Tibial nerve (tissue), 4 donors: Measurements from ENCODE around the gene MAML3. TPM values are rescaled to one million over a fixed set of nuclear protein-coding genes. Genes with fewer than 3 reads are reported as not detected.

Experiments
- DNase-seq, 2 donors: peaks; one replicate each; pipeline ENCODE4 v3.0.0-alpha.2; 2019; ENCODE audit warnings: low spot score in 2 of 2
- H3K27ac ChIP-seq, 4 donors: fragments of 200-600 bp; sonication (generic) in 3 of 4; one replicate each; pipeline ENCODE4 v1.5.1; 2017 to 2019; ENCODE audit warnings: mild to moderate bottlenecking in 1 of 4
- H3K27me3 ChIP-seq, 2 donors: fragments of 200-600 bp; sonication (generic) in 1 of 2; one replicate each; pipeline versions ENCODE4 v1.5.1 to v1.6.0; 2017 to 2019
- H3K36me3 ChIP-seq, 3 donors: fragments of 200-600 bp; sonication (generic); one replicate each; pipeline ENCODE4 v1.5.1; 2018 to 2019
- H3K4me1 ChIP-seq, 4 donors: fragments of 200-600 bp; sonication (generic) in 3 of 4; one replicate each; pipeline ENCODE4 v1.5.1; 2017 to 2019
- H3K4me3 ChIP-seq, 4 donors: fragments of 200-600 bp; sonication (generic) in 3 of 4; one replicate each; pipeline ENCODE4 v1.5.1; 2017 to 2019; ENCODE audit warnings: mild to moderate bottlenecking in 1 of 4, moderate library complexity in 1 of 4
- H3K9me3 ChIP-seq, 4 donors: fragments of 200-600 bp; sonication (generic) in 3 of 4; one replicate each; pipeline ENCODE4 v1.5.1; 2017 to 2019
- CTCF ChIP-seq, 5 experiments: fragments of 200-600 bp in 3 of 5; fragments of 450-650 bp in 2 of 5; sonication (generic) in 3 of 5; IDR thresholded peaks; one replicate each; pipeline ENCODE4 v1.5.1; 2016 to 2019; ENCODE audit warnings: antibody characterized with exemption in 5 of 5, mild to moderate bottlenecking in 3 of 5, moderate library complexity in 2 of 5
- EP300 ChIP-seq, 2 donors: sonication (generic); formaldehyde crosslinking; IDR thresholded peaks; one replicate each; pipeline ENCODE4 v1.6.1; 2017; ENCODE audit warnings: antibody characterized with exemption in 2 of 2, mild to moderate bottlenecking in 1 of 2
- POLR2A ChIP-seq, 2 donors: fragments of 450-650 bp; IDR thresholded peaks; one replicate each; pipeline ENCODE4 v1.6.1; 2017; ENCODE audit warnings: antibody characterized with exemption in 2 of 2, mild to moderate bottlenecking in 2 of 2, moderate library complexity in 2 of 2
- WGBS, 2 donors: methylation state at CpG; one replicate each; pipeline ENCODE4 v1.1.5; 2018; 5-methylcytosine and 5-hydroxymethylcytosine counted together
- total RNA-seq, 4 donors: library from RNA; depleted of rRNA; stranded (reverse); fragments of >200 nt; gene quantifications; one replicate each; pipeline ENCODE4 v1.1.0, GENCODE V29; 2016

The MAML3 gene
- total RNA-seq, 4 donors from 2014 or later = 8.6 to 10.5 (median 9.4) TPM

GRCh38 chr4:139869810-139870209 is 284.2 kb downstream of the MAML3 start:
- H3K4me3 ChIP-seq = no peak overlapping the region
- DNase-seq = no peak
- no peak overlapping the region for H3K27ac ChIP-seq
- no peaks in the 10 kb centered on the region for H3K9me3 ChIP-seq
- TF ChIP-seq POLR2A (IDR thresholded peaks at IDR 0.05) = no peak
- no peak for TF ChIP-seq CTCF (IDR thresholded peaks at IDR 0.05)
- peaks cover 0 to 21% (median 0%) of the 10 kb centered on the region in 4 donors for H3K4me1 ChIP-seq
- WGBS, 2 donors = 87 to 92% methylated on average over 4 of the region's 4 CpGs
- no peaks in the 10 kb centered on the region for H3K36me3 ChIP-seq
- no peaks in the 10 kb centered on the region for H3K27me3 ChIP-seq

- no peak for TF ChIP-seq EP300 (IDR thresholded peaks at IDR 0.05)
- no peak for TF ChIP-seq POLR2A (IDR thresholded peaks at IDR 0.05)
- TF ChIP-seq CTCF (IDR thresholded peaks at IDR 0.05) = no peak
- WGBS, 2 donors = 41 to 53% methylated on average over 13 of the region's 13 CpGs
- Histone ChIP-seq H3K27ac (peak overlapping the region in 1 of 4 donors; percentile 61), H3K9me3 (no peaks in the 10 kb centered on the region), H3K27me3 (no peaks in the 10 kb centered on the region), H3K36me3 (no peaks in the 10 kb centered on the region), H3K4me3 (peak overlapping the region in 1 of 4 donors; percentile 15), H3K4me1 (peaks cover 0 to 18% (median 0%) of the 10 kb centered on the region in 4 donors)
- DNase-seq = no peak
Measured at GRCh38 chr4:139866276-139866962, 287.6 kb downstream of the MAML3 start.

- no peak overlapping the region for H3K27ac ChIP-seq
- H3K27me3 ChIP-seq = no peaks in the 10 kb centered on the region
- TF ChIP-seq EP300 (IDR thresholded peaks at IDR 0.05) = no peak
- TF ChIP-seq CTCF (IDR thresholded peaks at IDR 0.05) = no peak
- no peak for TF ChIP-seq POLR2A (IDR thresholded peaks at IDR 0.05)
- H3K36me3 ChIP-seq = no peaks in the 10 kb centered on the region
- no peak for DNase-seq
- no peak overlapping the region for H3K4me3 ChIP-seq
- no peaks in the 10 kb centered on the region for H3K9me3 ChIP-seq
- H3K4me1 ChIP-seq = peaks cover 0 to 18% (median 0%) of the 10 kb centered on the region in 4 donors
- 99 to 100% methylated on average over 5 of the region's 5 CpGs for WGBS, 2 donors
Measured at GRCh38 chr4:139865537-139865936, 288.4 kb downstream of the MAML3 start.

- H3K9me3 ChIP-seq = no peaks in the 10 kb centered on the region
- no peak for TF ChIP-seq POLR2A (IDR thresholded peaks at IDR 0.05)
- no peak for TF ChIP-seq CTCF (IDR thresholded peaks at IDR 0.05)
- no peak for TF ChIP-seq EP300 (IDR thresholded peaks at IDR 0.05)
- WGBS, 2 donors = 60 to 75% methylated on average over 3 of the region's 3 CpGs
Measured at GRCh38 chr4:139863531-139863930, 290.5 kb downstream of the MAML3 start.

GRCh38 chr4:139861471-139861870 is 292.5 kb downstream of the MAML3 start:
- Histone ChIP-seq H3K36me3 (no peaks in the 10 kb centered on the region), H3K9me3 (no peaks in the 10 kb centered on the region), H3K4me1 (peaks cover 0 to 25% (median 0%) of the 10 kb centered on the region in 4 donors), H3K27ac (no peak overlapping the region), H3K4me3 (no peak overlapping the region), H3K27me3 (no peaks in the 10 kb centered on the region)
- TF ChIP-seq POLR2A (IDR thresholded peaks at IDR 0.05) (no peak), EP300 (IDR thresholded peaks at IDR 0.05) (no peak), CTCF (IDR thresholded peaks at IDR 0.05) (no peak)
- DNase-seq = no peak
- 86 to 88% methylated on average over 4 of the region's 4 CpGs for whole genome bisulfite sequencing, 2 donors

More at GRCh38 chr4:139863531-139863930, 290.5 kb downstream of the MAML3 start:
- Histone ChIP-seq H3K27me3 (no peaks in the 10 kb centered on the region), H3K4me1 (peaks cover 0 to 18% (median 0%) of the 10 kb centered on the region in 4 donors), H3K36me3 (no peaks in the 10 kb centered on the region), H3K4me3 (no peak overlapping the region), H3K27ac (no peak overlapping the region)
- no peak for DNase-seq
